Measurements from ENCODE around the gene FOS.
"Not testable (repeated sequence)": the region's sequence is repeated elsewhere in the genome, so short reads cannot be mapped to it uniquely, and the experiment has no call there.

FOS gene

GRCh38 chr14:75295491-75296345, 17.1 kb downstream of the FOS start:
- DNase-seq: peak; percentile 77 to 83

GRCh38 chr14:75297411-75298040, 18.9 kb downstream of the FOS start:
- DNase-seq: peak; percentile 88 to 93

DNA sequence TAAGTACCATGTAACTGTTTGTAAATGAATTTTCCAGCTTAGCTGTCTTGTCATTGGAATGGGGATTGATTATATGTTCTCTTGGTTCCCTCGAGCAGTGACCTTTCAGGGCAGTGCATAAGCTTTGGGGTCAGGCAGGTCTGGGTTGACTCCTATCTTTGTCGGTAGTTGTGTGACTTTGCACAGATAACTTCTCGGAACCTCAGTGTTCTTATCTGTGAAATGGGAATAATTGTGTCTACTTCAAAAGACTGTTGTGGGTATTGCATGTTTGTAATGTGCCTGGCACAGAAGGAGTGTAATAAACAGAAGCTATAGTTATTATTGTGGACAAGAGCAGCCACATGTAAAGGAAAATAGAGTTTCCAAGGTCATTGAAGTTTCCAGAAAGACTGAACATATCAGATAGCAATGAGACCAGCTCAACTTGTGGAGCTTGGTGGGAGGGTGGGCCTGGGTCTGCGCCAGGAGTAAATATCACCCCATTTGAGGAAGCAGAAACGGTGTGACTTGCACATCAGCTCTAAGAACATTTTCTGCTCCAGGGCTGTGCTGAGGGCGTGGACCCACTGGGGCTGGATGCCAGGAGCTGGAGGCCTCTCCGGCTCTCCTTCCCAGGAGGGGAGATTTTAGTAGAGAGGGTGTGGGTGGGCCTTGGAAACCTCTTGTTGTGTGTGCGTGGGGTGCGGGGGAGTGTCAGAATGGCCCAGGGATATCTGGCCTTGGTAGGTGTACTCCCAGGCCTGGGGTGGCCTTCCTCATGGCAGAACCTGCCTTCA, 19.7 kb downstream of the FOS start:
- peak; percentile 20 to 50 for DNase-seq

DNA sequence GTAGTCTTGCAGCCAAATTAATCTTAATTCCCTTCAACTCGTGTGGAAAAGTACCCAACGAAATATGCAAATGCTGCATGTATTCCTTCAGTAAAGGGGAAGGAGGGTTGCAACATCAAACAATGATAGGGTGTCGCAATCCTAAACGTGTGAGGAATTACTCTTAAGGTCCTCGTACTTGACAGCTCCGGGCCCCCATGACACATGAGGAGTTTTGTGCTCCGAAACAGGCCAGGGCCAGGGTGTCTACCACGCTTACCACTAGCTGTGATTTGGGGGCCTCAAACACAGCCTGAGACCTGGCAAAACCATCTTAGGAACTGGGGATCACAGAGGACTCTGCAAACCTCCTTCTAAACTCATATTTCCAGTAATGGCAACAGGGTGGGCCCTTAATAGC, 20.4 kb downstream of the FOS start:
- peak; percentile 94 to 95 for DNase-seq

- no peak for DNase-seq
Measured at GRCh38 chr14:75299576-75299975, 20.9 kb downstream of the FOS start.

- DNase-seq: peak; percentile 93 to 96
Measured at GRCh38 chr14:75301666-75302325, 23.2 kb downstream of the FOS start.

GRCh38 chr14:75303381-75303789, 24.8 kb downstream of the FOS start:
- DNase-seq: peak; percentile 78 to 83

- DNase-seq: not testable (repeated sequence)
Measured at GRCh38 chr14:75306410-75306809, 27.8 kb downstream of the FOS start.

DNA sequence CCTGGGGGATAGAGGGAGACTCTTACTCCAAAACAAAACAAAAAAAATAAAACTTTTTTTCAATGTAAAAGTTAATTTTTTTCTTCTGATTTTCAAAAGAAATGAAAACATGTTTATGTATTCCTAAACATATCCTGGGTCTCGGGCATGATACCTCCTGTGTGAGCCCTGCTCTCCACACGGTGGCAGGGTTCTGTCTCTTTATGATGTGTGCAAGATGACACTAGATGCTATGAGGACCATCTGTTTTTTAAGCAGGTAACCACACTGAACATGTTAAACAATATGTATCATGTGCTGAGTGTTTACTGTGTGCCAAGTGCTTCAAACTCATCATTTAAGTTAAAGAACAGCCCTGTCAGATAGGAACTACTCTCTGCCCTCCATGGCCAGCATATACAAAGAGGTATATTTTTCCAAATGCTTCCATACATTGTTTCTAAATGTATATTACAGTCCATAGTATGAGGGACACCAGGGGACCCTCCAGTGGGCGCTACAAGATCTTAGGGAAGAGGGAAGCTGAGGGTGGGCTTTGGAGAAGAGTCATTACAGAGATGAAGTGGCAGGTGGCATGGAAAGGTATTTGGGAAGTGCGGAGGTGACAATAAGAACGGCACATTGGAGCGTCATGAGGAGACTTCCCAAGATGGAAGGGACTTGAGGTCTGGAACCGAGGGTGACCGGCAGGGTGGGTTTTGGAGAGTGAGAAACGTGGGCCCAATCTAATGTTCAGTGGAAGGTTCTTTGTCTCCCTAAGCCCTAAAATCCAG, 28.5 kb downstream of the FOS start:
- peak; percentile 50 to 60 for DNase-seq

DNA sequence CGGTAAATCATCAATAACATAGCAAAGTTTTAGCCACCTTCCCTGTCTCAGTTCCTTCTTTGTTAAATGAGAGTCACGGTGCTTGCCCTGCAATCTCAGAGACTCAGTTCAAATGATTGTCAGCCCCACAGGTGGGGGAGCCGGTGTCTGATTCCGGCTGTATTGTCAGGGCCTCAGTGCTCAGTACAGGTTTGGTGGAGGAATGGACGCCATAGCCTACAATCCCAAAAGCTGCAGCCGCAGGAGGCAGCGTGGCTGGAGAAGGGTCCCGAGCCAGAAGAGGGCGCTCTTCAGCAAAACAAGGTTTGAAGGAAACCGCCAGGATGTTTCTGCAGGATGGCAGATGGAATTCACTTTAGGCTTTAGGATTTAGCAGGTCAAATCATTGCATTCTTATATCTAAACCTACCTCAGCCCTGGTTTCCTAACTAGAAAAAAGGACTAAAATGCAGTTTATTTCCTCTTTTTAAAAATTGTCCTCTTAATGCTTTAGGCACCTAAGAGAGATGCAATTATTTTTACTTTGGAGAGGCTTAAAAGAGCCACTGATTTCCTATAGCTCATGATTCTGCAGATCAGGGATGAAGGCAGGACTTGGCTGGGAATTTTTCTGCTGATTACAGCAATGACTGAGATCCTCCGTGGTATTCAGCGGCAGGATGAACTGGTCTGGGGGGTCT, 29.2 kb downstream of the FOS start:
- peak; percentile 68 to 69 for DNase-seq

DNA sequence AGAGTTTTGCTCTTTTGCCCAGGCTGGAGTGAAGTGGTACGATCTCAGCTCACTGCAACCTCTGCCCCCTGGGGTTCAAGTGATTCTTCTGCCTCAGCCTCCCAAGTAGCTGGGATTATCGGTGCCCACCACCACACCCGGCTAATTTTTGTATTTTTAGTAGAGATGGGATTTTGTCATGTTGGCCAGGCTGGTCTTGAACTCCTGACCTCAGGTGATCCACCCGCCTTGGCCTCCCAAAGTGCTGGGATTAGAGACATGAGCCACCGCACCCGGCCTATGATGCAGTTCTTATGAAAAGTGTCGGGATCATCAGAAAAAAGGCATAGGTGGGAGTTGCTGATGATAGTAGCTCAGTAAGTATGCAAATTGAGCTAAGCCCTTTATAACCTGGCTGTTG, 30.4 kb downstream of the FOS start:
- not testable (repeated sequence) for DNase-seq

GRCh38 chr14:75309561-75309960, 30.9 kb downstream of the FOS start:
- DNase-seq: not testable (repeated sequence)

GRCh38 chr14:75310295-75311111, 31.9 kb downstream of the FOS start:
- no peak for DNase-seq

DNA sequence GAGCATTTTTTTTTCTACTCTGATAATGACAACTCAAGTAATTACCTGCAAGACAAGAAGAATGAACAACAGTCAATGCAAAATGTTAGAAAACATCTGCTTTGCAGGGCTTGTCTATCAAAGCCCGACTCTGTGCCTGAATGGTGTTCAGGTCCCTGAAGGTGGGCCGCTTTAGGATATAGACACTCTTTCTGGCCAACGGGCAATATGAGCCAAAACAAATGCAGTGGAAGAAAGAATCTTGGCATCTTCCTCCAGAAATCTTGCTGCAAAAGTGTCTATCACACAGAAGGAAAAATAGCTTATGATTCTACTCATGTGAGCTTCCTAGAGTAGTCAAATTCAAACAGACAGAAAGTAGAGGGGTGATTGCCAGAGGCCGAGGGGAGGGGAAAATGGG, 32.7 kb downstream of the FOS start:
- DNase-seq: no peak

DNA sequence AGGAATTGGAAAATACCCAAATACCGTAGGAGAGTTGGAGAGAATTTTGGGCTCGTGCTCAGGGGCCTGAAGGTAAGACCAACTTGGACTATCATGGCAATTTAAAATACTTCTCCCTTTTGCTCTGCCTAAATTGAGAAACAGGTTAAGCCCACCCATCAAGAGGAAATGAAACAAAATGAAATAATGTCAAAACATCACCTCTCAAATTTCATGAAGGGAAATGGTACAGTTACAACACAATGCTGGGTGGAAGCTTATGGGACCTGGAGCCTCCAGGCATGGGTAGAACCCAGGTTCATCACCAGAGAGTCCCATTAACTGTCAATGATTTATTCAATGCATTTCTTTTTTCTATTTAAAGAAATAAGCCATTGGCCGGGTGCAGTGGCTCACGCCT, 33.7 kb downstream of the FOS start:
- DNase-seq: peak; percentile 27 to 30

GRCh38 chr14:75313294-75313693, 34.7 kb downstream of the FOS start:
- DNase-seq: no peak

DNA sequence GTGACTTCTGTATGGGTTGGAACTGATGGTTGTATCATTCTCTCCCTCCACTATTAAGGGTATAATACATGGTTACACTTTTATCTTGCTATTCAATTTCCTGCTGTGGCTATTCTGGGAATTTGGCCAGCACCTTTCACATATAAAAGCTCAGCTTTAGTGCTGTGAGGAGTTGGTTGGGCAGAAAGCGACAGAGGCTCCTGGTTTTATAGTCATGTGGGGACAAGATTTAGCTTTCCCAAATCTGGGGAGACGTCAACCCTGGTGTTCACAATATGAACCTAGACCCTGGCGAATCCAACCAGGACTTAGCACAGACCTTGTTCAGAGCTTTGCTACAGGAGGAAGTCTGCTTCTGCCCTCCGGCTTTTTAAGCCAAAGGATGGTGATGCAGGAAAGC, 36.5 kb downstream of the FOS start:
- peak; percentile 27 to 39 for DNase-seq

- no peak for DNase-seq
Measured at GRCh38 chr14:75317148-75317547, 38.5 kb downstream of the FOS start.

- no peak for DNase-seq
Measured at GRCh38 chr14:75318353-75318752, 39.7 kb downstream of the FOS start.

DNA sequence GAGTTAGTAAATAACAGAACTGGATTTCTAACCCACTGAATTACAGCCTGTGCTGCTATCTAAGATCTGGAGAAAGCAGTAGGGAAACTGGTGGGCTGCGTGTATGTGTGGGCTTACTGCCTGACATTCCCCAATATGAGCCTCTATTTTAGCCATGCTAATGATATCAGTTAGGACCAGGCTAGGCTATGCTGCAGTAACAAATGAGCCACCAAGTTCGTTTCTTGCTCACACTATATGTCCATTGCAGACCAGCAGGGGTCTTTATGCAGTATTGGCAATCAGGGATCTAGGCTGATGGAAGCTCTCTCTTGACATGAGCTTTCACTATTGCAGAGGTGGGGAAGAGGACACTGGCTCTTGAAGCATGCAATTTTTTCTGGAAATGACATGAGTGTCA, 40.4 kb downstream of the FOS start:
- no peak for DNase-seq

DNA sequence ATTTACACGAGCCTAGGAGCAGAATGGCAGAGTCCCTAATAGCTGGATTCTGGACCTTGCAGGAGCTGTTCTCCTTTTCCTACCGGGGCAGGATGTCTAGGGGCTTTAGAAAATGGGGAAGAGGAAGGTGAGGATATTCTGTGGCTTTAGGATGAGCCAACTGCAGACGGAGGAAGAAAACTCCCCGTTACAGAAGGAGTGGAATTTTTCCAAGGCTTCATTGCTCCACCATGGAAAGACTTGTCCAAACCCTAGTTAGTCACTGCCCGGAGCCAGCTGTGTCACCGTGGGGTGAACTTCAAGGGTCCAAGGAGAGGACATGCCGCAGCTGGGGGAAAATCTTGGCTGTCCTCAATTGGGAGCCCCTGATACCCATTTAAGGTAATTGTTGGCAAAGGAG, 41.6 kb downstream of the FOS start:
- DNase-seq: no peak
